GM19035 (cell line): ENCODE measurements around the gene ASB8.
A peak's percentile ranks its signal among the peaks of the same experiment; 100 is the strongest.

ENCODE experiments used
- ATAC-seq: cut with Tn5 transposase; IDR thresholded peaks from one replicate; pipeline ENCODE4 v1.9.1; 2021; ENCODE audit not compliant: unreplicated experiment

ASB8 gene

GRCh38 chr12:48157018-48157888 lies at the start of gene ASB8:
Gene ASB8, minus strand, starts transcription at chr12:48157515. Its CDS starts 4,019 bp downstream, at chr12:48153496.
- ATAC-seq = peak; percentile 87

GRCh38 chr12:48203192-48203591 lies 45.9 kb upstream of the ASB8 start, which contains the start of gene OR10AD1:
Gene OR10AD1, minus strand, starts transcription at chr12:48203292. Its CDS starts 0 bp downstream, at chr12:48203292.
- no peak for ATAC-seq

GRCh38 chr12:48202766-48203165 lies 45.5 kb upstream of the ASB8 start:
- ATAC-seq = no peak

- no peak for ATAC-seq
Observed at GRCh38 chr12:48201516-48201915, 44.2 kb upstream of the ASB8 start.

GRCh38 chr12:48201091-48201490 lies 43.8 kb upstream of the ASB8 start:
- ATAC-seq = no peak

GRCh38 chr12:48199774-48200221 lies 42.5 kb upstream of the ASB8 start:
- ATAC-seq = no peak

- no peak for ATAC-seq
Observed at GRCh38 chr12:48198985-48199384, 41.7 kb upstream of the ASB8 start.

GRCh38 chr12:48198672-48198971 lies 41.3 kb upstream of the ASB8 start:
- ATAC-seq = peak; percentile 28

GRCh38 chr12:48197971-48198671 lies 40.8 kb upstream of the ASB8 start:
- ATAC-seq = peak; percentile 99

GRCh38 chr12:48197549-48197970 lies 40.2 kb upstream of the ASB8 start:
- peak; percentile 20 for ATAC-seq

GRCh38 chr12:48194799-48195201 lies 37.5 kb upstream of the ASB8 start:
- no peak for ATAC-seq

- no peak for ATAC-seq
Observed at GRCh38 chr12:48193623-48194022, 36.3 kb upstream of the ASB8 start.

- no peak for ATAC-seq
Observed at GRCh38 chr12:48192861-48193260, 35.5 kb upstream of the ASB8 start.

- ATAC-seq = no peak
Observed at GRCh38 chr12:48191096-48191495, 33.8 kb upstream of the ASB8 start.

GRCh38 chr12:48189331-48190125 lies 32.2 kb upstream of the ASB8 start:
- ATAC-seq = peak; percentile 72

- no peak for ATAC-seq
Observed at GRCh38 chr12:48187916-48188695, 30.8 kb upstream of the ASB8 start.

- ATAC-seq = no peak
Observed at GRCh38 chr12:48185181-48185919, 28.0 kb upstream of the ASB8 start.

- no peak for ATAC-seq
Observed at GRCh38 chr12:48184549-48184922, 27.2 kb upstream of the ASB8 start.

GRCh38 chr12:48183876-48184548 lies 26.7 kb upstream of the ASB8 start:
- ATAC-seq = no peak
